CD4-positive, alpha-beta T cell treated with Interleukin-17A for 4 hours (primary cell): Measurements from ENCODE around the gene HOTAIR.

Experiments
- DNase-seq: peaks from one replicate; pipeline ENCODE4 v3.0.0-alpha.2; 2020; ENCODE audit warnings: mixed read lengths

HOTAIR gene

DNA sequence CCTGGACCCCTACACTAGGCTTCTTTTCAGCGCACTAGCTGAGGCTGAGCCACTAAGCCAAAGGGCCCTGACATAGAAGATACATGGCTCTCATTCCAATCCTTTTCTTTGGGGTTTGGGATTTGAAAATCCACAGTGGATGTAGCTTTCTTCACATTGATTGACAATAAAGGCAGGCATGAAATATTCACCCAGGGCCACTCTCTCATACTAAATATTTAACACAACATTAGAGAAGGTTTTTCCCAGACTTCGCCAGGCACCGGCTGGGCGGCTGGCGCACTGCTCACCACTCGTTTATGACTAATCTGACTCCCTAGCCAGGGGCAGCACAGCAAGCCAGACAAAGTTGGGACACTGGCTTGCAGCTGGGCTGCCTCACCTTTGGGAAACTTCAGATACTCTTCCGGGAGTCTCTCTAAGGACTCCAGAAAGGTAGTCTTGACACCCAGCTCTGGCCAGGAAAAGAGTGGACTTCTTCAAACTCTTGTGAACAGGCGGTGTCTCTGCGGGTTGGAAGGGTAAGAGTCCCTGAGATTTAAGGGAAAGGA, 2.5 kb downstream of the HOTAIR start:
- no peak for DNase-seq

DNA sequence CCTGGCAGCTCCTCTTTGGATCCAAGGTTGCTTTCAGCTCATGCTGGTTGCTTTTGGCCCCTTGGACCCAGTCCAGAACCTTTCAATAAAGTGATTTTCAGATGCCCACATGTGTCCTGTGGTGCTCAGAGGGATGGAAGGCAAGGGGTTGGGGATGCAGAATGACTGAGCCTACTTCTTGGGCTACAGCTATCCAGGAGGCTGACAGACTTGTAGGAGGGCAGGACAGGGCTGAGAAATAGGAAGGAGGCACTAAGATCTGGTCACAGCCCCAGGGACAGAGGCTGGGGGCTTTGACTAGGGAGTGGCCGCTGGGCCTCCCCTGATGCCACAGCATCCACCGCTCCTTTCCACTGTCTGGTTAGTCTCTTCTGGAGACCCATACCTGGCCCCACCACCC, 3.1 kb downstream of the HOTAIR start:
- DNase-seq, result no peak

DNA sequence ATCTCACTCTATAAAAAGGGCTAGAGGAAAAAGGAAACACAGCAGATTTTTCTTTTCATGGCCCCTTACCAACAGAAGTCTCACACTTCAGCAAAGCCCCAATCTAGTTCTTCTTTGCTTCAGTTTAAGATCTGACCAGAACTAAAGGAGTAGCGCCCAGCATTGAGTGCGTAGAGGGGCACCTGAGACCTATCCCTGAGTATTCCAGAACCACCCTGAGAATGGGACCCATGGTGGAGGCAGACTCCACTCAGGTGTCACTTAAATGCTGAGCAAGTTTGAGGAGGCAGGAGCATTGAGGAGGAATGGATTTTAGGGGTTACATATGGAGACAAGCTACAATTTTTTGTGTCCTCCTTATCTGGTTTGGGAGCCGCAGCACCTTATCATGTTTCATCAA, 3.6 kb downstream of the HOTAIR start:
- DNase-seq, result no peak

DNA sequence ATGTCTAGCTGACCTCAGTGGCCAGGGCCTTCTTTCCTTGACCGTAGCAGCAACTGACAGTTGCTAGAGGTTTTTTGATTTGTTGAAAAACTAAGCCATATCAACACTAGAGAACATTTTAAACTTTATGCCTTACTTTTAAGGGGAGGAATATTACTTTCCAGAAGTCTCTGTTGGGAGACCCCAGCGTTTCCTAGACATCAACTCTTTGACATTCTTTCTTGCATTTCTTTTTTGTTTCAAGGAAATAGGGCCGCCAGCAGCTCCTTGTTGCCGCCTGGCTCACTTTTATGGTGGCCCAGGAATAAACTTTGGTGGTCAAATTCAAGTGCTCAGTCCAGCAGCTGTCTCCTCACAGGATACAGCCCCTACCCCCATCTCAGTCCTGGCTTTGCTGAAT, 4.3 kb downstream of the HOTAIR start:
- DNase-seq, result no peak

DNA sequence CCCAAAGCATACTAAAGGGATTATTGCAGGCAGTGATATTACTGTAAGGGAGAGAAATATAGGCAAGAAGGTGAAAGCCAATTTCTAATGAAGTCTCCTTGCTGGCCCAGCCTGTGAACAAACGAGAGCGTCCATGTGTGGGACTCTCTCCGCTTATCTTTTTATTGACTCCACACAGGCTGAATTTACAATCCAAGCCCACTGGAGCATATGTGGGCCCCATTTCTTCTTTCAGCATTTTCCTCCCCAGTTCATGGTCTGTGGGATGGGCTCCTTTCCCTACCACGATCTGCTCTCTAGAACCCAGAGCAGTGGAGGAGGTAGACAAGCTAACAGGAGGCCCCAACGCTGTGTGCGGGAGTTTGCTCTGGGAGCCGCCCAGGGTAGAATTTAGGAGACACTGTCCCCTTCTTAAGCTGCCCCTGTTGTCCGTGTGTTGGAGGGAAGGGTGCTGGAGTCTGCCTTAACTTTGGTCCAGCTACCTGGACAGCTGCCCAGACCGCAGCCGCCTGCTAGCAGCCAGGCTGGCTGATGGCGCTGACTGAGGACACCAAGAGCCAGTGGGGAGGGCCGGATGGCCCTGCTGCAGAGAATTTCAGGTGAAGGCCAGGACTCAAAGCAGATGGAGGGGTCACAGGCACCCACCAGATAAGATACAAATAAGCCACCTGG, 5.0 kb downstream of the HOTAIR start:
- no peak for DNase-seq

DNA sequence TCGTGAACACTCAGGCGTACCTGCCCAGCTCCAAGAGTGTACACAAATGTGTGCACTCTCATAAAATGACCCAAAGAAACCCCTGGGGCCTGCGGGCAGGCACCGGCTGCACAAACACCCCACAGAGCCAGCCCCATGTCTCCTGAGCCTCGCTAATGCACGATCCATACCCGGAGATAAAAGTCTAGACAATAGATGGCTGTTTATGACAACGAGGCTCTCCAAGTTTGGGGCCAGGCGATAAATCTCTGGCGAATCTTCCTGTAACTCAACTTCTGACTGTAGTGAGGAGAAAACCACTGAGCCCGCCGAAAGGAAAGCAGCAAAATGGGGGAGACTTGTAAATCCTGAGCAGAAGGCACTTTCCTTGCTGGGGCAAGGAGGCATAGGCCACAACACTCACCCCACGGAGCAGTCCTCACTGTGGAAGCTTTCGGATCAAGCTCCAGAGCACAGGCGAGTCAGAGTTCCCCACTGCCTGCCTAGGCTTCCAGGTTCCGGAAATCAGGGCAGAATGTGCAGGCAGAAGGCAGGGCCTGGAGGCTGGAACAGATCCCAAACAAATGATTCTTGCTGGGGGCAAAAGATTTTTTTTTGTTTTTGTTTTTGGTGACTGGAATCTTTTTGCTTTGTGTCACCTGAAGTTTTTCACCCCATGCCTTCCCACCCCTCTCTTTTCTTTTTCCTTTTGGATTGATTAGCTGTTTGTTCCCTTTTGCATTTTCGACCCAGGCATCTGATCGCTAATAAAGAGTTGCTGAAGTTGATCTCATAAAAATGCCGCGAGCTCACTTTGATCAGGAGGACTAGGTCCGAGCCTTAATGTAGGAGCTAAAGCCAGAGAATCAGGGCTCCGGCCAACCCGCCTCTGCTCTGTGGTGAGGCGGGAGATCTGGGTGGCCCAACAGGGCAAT, 6.3 kb downstream of the HOTAIR start:
- DNase-seq, result no peak

DNA sequence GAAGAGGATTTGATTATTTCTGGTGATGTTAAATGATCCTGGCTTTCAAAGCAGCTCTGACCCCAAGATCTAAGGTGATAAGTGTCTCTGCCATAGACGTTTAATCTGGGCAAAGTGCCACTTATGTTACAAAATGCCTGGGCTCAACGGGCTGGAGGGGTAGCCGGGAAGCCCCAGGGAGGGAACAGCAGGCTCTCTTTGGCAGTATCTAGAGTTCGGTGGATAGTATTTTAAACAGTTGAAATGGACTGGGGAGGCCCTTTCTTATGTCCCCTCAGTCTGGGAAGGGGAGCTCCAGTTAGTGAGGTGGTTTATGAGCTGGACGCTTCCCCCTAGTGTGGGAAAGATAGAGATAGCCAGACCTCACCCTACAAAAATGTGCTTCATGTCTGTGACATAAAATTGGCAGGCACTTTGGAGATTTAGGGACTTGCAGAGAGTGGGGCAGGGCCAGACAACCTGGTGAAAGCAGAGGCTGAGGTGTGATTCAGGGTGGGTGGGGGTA, 7.3 kb downstream of the HOTAIR start:
- no peak for DNase-seq

DNA sequence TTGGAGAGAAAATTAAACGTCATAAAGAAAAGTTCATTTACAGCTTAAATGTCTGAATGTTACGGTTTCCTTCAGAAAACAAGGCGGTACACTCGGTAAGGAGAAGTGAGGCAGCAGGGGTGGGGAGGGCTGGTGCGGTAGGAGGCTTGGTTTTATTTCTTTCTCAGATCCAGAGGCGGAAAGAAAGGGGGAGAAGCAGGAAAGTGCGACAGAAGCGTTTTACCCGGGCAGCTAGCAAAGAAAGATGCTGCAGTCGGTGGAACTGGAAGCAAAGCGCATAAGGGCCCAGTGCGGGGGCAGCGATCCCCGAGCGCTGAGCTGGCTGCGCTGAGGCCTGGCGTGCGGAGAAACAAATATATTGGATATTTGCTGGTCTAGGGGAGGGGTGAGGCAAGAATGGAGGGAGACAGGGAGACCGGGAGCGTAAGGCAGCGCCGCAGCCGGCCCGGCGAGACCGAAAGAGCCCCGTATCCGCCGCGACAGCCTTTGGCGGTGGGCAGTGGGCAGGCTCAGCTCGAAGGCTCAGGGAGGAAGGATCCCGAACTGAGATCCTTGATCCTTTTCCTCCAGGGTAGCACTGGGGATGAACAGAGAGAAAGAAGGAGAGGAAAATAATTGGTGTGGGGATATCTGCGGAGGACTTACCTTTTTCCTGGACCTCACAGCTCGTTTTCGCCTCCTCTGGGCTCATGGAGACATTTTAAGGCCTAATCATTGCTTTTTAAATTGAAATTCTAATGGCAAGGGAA, 8.2 kb downstream of the HOTAIR start:
- DNase-seq, result no peak

DNA sequence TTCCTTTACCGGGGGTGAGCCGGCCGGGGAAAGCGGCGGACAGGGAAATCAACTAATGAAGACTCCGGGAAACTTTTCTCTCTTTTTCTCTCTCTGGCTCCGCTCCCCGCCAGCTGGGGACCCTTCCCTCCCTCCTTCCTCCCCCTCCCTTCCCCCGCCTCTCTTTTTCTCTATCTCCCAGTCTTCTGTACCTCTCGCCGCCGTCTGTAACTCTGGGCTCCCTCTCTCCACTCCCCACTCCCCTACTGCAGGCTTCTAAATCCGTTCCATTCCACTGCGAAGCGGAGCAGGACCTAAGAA, 8.7 kb downstream of the HOTAIR start:
- no peak for DNase-seq

DNA sequence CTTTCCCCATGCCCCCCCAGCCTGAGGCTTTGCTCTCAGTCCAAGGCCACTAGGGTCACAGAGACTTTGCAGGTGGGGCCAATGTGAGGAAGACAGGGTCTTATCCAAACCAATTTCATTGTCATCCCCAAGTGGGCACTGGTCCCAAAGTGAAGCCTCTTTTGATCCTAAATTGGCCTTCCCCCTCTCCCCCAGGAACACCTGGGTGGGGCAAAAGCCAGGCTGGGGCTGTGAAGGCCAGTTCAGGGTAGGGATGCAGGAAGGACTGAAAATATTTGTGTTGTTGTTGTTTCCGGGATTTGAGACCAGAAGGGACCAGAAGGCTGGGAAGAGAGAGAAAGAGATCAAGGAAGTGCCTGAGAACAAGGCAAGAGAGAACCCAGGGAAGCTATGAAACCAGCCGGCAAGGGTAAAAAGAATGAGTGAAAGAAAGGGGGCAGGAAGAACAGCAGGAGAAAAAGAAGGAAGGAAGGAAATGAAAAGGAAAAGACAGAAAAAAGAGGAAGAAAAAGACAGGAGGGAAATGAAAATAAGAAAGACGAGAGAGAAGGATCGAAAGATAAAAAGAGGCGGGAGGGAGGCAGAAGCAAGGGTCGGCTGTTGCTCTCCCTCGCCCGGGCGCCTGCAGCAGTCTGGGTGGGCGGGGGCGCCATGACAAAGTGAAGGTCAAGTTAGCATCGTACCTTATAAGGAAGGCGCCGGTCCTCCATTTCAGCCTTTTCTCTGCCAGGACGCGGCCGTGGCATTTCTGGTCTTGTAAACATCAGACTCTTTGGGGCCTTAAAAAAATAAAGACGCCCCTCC, 9.3 kb downstream of the HOTAIR start:
- no peak for DNase-seq

DNA sequence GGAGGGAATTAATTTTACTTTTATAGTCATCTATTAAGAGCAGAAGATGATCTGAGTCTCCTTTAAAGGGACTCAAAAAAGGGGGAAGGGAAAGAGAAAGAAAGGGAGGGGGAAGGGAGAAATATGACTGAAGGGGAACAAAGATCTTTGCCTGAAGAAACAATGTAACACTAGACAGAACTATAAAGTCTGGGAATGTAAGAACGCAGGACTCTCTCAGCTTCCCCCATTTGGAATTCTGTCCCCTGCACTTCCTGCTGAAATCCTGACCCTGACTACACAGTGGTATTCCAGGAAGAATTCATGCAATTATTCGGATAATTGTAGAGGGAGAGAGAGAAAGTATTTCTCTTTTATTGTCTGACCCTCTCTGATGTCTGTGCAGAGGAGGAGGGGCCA, 10.4 kb downstream of the HOTAIR start:
- DNase-seq, result no peak

DNA sequence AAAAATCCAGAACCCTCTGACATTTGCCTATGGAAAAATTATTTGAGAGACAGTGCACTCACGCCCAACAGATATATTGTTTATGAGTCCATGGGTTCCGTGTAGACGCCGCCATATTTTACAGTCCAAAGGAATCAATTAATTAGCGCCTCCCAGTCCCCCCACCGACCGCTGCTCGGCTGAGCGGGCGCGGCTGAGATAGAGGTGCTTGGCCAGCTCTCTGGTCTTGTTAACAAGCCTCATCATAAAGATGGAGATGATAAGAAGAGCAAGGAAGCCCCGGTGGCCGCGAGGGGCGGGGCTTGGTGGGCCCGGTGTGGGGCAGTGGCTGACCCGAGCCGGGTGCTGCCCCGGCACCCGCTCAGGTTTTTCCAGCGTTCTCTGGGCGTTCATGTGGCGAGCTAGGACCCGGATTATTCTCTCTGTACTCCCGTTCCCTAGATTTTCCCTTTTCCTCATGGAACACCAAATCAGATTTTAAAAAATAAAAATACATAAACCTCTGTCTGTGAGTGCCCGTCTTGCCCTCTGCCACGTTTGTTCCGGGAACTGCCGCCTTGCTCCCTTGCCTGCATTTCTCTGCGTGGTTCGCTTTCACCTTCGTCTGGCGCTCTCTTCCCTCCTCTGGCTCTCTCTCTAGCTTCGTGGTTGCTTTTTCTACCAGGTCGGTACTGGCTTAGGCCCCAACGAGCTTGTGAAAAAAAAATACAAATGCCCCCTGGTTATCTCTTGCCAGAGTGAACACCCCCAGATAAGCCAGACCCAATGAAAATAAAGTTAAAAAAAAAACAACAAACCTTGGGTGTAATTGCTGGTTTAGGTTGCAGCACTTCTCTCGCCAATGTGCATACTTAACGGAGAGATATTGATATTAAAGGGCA, 11.1 kb downstream of the HOTAIR start:
- DNase-seq, result no peak

DNA sequence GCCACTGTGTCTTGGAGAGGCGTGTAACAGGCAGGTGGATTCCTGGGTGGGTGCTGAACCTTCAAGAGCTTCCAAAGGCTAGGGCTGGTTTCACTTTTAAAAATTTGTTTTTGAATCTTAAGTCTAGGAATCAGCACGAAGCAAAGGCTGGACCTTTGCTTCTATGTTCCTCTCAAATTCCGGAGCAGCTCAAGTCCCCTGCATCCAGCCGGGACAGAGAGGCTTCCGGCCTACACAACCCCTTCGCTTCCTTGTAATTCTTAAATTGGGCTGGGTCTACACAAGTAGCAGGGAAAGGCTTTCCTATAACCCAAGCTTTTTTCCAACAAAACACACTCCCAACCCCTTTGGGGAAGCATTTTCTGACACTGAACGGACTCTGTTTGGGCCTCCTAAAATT, 11.7 kb downstream of the HOTAIR start:
- DNase-seq, result no peak

DNA sequence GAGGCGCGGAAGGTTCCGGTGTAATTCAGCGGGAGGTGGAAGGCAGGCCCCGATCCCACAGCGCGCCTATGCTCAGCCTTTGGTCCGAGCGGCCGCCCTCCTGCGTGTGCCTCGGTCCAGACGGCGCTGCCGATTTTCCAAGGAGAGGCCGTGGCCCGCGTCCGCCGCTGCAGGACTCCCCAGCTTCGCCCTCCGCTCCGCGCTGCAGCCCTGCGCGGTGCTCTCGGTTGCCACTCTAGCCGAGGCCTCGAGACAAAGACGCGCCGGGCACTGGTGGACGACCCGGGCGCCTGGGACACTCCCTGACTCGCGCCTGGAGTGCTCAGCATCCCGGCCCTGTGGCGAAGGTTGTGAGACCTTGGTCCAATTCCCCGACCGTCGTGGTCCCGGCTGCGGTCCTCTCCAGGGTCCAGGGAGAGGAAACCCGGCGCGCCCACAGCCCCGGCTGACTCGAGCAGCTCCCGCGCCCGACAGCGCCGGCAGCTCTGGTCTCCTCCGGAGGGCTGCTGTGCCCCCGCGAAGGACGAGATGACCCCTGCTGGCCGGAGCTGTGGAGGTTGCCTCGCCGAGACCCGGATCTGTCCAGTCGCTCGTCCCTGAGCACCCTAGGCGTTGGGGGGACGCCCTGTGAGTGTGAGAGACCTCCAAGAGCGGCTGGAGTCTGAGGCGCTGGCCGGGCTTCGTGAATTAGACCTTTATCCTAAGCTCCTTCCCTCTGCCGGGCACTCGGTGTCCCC, 13.6 kb downstream of the HOTAIR start:
- DNase-seq, result no peak

DNA sequence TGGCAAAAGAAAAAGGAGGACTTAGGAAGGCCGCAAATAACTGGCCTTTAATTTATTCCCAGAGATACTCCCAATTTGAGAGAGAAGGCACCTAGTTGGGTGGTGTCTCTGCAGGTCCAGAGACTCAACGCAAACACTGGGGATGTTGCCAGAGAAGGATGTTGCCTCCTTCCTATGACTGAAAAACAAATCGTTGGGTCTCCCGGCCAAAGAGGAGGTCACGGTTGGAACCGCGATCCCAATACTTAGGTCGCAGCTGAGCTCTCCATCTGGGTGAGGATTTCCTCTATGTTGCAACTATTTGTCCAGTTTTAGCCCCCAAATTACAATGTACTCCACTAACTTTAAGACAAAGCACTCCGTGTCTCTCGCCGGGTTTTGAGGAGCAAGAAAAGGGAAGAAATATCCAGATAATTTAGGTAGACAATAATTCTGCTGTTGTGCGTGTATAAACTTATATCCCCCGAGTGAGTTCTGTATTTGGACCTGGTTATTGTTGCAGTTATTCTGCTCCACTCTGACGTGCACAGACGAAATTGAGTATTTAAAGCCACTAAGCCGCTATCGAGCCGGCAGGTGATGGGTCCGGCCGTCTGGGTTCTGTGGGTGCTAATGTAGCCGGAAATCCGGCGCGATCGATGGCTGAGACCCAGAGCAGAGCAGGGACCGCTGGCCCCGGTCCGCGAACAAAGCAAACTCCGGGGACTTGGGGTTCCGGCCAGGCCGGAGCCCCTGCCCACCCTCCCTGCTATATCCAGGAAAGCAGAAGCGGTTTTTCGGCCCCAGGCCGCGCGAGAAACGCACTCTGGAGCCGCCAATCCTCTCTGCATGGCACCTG, 14.3 kb downstream of the HOTAIR start:
- no peak for DNase-seq

DNA sequence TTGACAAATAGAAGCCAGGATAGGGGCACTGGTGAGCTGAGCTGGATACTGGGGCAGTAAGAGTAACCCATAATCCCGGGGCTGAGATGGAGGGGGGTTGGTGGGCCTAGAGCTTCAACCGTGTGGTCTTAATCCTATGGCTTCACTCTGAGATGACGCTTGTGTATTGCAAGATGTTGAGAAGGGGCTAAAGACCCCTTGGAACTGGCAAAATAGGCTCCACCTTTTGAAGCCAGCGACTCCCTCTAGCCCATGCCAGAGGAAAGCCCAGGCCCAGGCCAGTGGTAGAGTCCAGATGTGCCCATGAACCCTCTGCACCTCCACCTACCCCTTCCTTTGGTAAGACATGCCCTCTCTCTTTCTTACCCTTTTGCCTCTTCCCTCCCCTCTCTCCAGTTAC, 15.4 kb downstream of the HOTAIR start:
- no peak for DNase-seq

DNA sequence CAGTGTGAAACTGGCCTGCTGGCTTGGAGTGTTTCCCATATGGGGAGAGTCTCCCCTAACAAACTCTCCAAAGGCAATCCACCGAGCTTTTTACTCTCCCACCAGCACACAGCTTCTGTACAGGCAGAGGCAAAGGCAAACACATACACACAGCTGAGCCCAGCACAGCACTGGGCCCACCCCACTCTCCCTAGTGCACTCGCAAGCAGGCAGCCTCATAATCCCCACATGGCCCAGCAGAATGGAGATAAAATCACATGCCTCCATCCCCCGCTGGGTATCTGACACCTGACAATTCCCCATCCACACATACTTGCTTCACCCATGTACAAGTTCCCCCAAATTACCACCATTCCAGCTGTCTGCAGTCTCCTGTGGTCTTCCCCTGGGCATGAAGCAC, 16.6 kb downstream of the HOTAIR start:
- DNase-seq, result no peak

DNA sequence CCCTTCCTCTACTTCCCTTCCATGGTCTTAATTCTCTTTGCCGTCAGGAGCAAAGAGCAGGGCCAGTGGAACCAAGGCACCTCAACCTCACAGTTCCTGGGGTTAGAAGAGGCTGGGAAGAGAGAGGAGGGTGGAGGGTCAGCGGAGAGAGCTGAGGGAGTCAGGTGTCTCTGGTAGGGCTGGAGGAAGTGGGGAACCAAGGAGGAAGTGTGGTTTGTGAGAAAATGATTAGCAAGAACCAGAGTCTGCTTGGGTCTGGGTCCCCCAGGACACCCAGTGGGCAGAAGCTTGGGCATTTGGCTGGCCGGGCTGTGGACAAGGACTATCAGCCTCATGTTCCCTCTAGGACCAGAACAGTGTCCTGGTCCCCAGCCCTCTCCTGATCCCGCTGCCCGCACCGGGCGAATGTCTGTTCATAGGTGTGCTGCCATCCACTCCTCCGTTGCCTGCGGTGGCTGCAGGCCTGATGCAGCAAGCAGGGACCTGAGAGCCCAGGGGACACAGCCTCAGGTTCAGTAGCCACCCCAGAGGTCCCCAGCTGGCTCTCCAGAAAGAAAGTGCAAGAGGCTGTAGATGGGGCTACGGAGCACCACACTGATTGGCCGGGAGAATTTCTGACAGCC, 17.7 kb downstream of the HOTAIR start:
- no peak for DNase-seq

DNA sequence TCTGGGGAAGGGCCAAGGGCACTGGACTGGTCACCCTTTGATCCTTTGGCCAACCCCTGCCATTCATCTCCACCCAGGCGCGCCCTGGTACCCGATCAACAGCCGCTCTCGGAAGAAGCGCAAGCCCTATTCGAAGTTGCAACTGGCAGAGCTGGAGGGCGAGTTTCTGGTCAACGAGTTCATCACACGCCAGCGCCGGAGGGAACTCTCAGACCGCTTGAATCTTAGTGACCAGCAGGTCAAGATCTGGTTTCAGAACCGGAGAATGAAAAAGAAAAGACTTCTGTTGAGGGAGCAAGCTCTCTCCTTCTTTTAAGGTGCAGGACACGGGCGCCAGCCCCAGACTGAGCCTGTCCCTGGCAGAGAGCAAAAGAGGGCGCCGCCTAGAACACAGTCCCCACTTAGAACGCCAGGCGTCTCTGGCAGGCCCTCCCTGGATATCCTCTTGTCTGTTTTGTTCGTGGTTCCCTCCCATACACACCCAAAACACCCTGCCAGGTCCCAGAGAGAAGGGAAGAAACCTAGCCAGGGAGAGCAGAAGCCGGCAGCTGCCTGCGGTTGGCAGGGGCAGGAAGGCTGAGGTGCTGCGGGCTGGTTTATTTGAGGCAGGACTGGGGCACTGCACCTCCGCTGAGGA, 18.4 kb downstream of the HOTAIR start:
- DNase-seq, result no peak
